SK-N-SH (cell line): ENCODE measurements around the gene ZC3H12C.

Experiments
- CHD2 ChIP-seq: fragments of 150-350 bp; IDR thresholded peaks from 2 replicates; pipeline ENCODE4 v1.6.1; 2018; ENCODE audit warnings: low read length; ENCODE audit not compliant: partially characterized antibody
- EP300 ChIP-seq, 2 experiments: IDR thresholded peaks; 2 replicates each; pipeline versions ENCODE4 v1.4.0 to v1.6.1; 2012; ENCODE audit warnings: borderline replicate concordance in 1 of 2, low read depth in 1 of 2, low read length in 1 of 2
- GABPA ChIP-seq: IDR thresholded peaks from 2 replicates; pipeline ENCODE4 v1.4.0; 2012; ENCODE audit warnings: low read depth, mild to moderate bottlenecking
- MAX ChIP-seq: IDR thresholded peaks from 2 replicates; pipeline ENCODE4 v1.4.0; 2012; ENCODE audit warnings: low read depth
- MXI1 ChIP-seq: IDR thresholded peaks from 2 replicates; pipeline ENCODE4 v1.6.1; 2012; ENCODE audit warnings: mild to moderate bottlenecking, low read depth, low read length, improper control_type of control experiment
- NFIC ChIP-seq: IDR thresholded peaks from 2 replicates; pipeline ENCODE4 v1.4.0; 2012; ENCODE audit warnings: borderline replicate concordance
- POLR2AphosphoS5 ChIP-seq: IDR thresholded peaks from 2 replicates; pipeline ENCODE4 v1.6.1; 2012; ENCODE audit warnings: low read depth, low read length
- RAD21 ChIP-seq: IDR thresholded peaks from 2 replicates; pipeline ENCODE4 v1.6.1; 2012; ENCODE audit warnings: mild to moderate bottlenecking, low read length
- RFX5 ChIP-seq: IDR thresholded peaks from 2 replicates; pipeline ENCODE4 v1.6.1; 2012; ENCODE audit warnings: mild to moderate bottlenecking, improper control_type of control experiment, low read length
- SMC3 ChIP-seq: IDR thresholded peaks from 2 replicates; pipeline ENCODE4 v1.6.1; 2012; ENCODE audit warnings: low read depth, low read length, improper control_type of control experiment
- TF ChIP-seq, protein P1 (sequence below): fragments of 200-600 bp; sonication (generic); IDR thresholded peaks from 2 replicates; pipeline ENCODE4 v1.6.1; 2017; ENCODE audit warnings: antibody characterized with exemption, mild to moderate bottlenecking, moderate library complexity
- TF ChIP-seq, protein P2 (sequence below): IDR thresholded peaks from 2 replicates; pipeline ENCODE4 v1.4.0; 2012; ENCODE audit warnings: low read depth, borderline replicate concordance

DNA sequence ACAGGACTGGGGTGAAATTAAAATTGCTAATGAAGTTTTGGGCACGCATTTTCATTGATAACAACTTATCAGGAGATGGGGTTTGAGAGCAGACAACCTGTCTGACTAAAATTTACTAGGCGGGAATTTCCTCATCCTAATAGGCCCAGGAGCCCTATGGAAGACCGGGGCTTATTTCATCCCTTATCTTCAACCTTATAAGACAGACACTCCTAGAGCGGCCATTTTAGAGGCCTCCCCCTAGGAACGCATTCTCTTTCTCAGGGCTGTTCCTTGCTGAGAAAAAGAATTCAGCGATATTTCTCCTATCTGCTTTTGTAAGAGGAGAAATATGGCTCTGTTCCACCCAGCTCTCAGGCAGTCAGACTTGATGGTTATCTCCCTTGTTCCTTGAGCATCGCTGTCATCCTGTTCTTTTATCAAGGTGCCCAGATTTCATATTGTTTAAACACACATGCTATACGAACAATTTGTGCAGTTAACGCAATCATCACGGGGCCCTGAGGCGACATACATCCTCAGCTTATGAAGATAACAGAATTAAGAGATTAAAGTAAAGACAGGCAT is 39.3 kb upstream of the ZC3H12C start:
- TF ChIP-seq, protein P1, sequence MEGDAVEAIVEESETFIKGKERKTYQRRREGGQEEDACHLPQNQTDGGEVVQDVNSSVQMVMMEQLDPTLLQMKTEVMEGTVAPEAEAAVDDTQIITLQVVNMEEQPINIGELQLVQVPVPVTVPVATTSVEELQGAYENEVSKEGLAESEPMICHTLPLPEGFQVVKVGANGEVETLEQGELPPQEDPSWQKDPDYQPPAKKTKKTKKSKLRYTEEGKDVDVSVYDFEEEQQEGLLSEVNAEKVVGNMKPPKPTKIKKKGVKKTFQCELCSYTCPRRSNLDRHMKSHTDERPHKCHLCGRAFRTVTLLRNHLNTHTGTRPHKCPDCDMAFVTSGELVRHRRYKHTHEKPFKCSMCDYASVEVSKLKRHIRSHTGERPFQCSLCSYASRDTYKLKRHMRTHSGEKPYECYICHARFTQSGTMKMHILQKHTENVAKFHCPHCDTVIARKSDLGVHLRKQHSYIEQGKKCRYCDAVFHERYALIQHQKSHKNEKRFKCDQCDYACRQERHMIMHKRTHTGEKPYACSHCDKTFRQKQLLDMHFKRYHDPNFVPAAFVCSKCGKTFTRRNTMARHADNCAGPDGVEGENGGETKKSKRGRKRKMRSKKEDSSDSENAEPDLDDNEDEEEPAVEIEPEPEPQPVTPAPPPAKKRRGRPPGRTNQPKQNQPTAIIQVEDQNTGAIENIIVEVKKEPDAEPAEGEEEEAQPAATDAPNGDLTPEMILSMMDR = no peak
- no peak for TF ChIP-seq GABPA
- no peak for TF ChIP-seq RFX5
- TF ChIP-seq RAD21 = no peak
- no peak for TF ChIP-seq MAX
- no peak for TF ChIP-seq SMC3
- no peak for TF ChIP-seq MXI1
- TF ChIP-seq NFIC = no peak
- no peak for TF ChIP-seq EP300 (IDR thresholded peaks at IDR 0.05; ENCODE audit: borderline replicate concordance in 1 of 2, low read depth in 1 of 2, low read length in 1 of 2)
- TF ChIP-seq POLR2AphosphoS5 = no peak
- no peak for TF ChIP-seq CHD2
- TF ChIP-seq, protein P2, sequence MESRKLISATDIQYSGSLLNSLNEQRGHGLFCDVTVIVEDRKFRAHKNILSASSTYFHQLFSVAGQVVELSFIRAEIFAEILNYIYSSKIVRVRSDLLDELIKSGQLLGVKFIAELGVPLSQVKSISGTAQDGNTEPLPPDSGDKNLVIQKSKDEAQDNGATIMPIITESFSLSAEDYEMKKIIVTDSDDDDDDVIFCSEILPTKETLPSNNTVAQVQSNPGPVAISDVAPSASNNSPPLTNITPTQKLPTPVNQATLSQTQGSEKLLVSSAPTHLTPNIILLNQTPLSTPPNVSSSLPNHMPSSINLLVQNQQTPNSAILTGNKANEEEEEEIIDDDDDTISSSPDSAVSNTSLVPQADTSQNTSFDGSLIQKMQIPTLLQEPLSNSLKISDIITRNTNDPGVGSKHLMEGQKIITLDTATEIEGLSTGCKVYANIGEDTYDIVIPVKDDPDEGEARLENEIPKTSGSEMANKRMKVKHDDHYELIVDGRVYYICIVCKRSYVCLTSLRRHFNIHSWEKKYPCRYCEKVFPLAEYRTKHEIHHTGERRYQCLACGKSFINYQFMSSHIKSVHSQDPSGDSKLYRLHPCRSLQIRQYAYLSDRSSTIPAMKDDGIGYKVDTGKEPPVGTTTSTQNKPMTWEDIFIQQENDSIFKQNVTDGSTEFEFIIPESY = no peak
